Activated CD4-positive, alpha-beta T cell treated with anti-CD3 and anti-CD28 coated beads, Interleukin-2, amount 10 ng/mL, durations not matched to agents 24 days and 14 days (primary cell): ENCODE data around the gene MIA. TPM values are rescaled to one million over a fixed set of nuclear protein-coding genes. Genes with fewer than 3 reads are reported as not detected.

ENCODE experiments used
- DNase-seq: peaks from one replicate; pipeline ENCODE4 v3.0.0; 2022
- H3K27ac Mint-ChIP-seq: one replicate; pipeline ENCODE4 v1.8.0; 2022; ENCODE audit warnings: mild to moderate bottlenecking, mixed read lengths
- H3K27me3 Mint-ChIP-seq: one replicate; pipeline ENCODE4 v1.8.0; 2022; ENCODE audit warnings: mixed read lengths
- H3K36me3 Mint-ChIP-seq: one replicate; pipeline ENCODE4 v1.8.0; 2022; ENCODE audit warnings: low read depth, mild to moderate bottlenecking, mixed read lengths
- H3K4me1 Mint-ChIP-seq: one replicate; pipeline ENCODE4 v1.8.0; 2021; ENCODE audit warnings: mixed read lengths
- H3K4me3 Mint-ChIP-seq: one replicate; pipeline ENCODE4 v1.8.0; 2022; ENCODE audit warnings: mild to moderate bottlenecking, moderate library complexity, mixed read lengths
- H3K9me3 Mint-ChIP-seq: one replicate; pipeline ENCODE4 v1.8.0; 2021; ENCODE audit warnings: mixed read lengths
- intact Hi-C: fragments of 100-400 bp; cut with micrococcal nuclease; formaldehyde crosslinking; loops from one replicate; pipeline ENCODE4 v1.15.1; 2023
- total RNA-seq: library from RNA; stranded (reverse); gene quantifications from 2 replicates; pipeline ENCODE4 v1.2.3, GENCODE V29; 2022

The MIA gene
- total RNA-seq, 1 donor from 2014 or later = 0.56 TPM

DNA sequence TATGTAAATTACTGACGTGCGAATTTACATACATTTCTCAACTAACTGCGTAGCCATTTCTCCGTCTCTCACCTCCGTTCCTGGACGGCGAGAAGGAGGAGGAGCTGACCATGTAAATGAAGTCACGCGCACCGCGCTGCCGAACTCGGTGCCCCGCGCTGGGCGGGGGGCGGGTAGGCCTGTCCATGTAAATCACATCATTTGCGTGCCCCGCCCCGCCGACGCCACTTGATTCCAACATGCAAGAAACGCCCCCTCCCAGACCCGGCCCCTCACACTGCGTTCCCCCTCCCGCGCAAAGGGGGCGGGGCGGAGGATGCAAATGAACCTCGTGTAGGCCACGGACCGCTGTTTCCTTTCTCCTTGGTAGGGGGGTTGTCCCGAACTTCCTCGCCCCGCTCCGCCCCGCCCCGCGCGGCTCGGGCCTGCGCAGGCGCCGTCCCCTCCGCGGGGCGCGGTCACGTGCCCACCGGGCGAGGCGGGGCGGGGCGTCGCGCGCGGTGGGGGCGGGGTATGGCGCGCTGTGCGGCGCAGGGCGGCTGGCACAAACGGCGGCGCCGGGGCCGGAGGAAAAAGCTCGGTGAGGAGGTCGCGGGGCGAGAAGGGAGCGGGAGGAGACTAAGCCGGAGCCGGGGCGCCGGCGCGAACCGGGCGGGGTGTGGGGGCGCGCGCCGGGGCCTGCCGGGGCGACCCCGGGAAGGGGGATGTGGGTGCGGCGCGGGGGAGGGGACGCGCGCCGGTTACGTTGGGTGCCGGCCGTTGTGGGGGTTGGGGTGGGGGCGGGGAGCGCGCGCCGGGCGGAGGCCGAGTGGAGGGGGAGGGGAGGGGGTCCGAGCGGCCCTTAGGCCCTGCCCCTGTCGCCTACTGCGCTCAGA lies 23.6 kb downstream of the MIA start, which contains the start of gene EGLN2:
Gene EGLN2, plus strand, starts transcription at position 509 of the 875 bp plus-strand sequence. CDS start 1,382 bp downstream, outside the sequence.
- peaks cover 56% of the 10 kb centered on the region for H3K4me1 Mint-ChIP-seq
- peak; percentile 100 for DNase-seq
- H3K27ac Mint-ChIP-seq = peak within 1 kb of the TSS; percentile 95
- no peaks in the 10 kb centered on the region for H3K27me3 Mint-ChIP-seq
- intact Hi-C loops = loop anchor here (1.0 to 2.0 kb wide), 3 partner anchors 21 to 84 kb away; partner anchors contain the start of genes ACTMAP, RAB4B and SNRPA
- H3K4me3 Mint-ChIP-seq = peak within 1 kb of the TSS; percentile 91
- peaks cover 35% of the 10 kb centered on the region for H3K36me3 Mint-ChIP-seq
- H3K9me3 Mint-ChIP-seq = no peaks in the 10 kb centered on the region

DNA sequence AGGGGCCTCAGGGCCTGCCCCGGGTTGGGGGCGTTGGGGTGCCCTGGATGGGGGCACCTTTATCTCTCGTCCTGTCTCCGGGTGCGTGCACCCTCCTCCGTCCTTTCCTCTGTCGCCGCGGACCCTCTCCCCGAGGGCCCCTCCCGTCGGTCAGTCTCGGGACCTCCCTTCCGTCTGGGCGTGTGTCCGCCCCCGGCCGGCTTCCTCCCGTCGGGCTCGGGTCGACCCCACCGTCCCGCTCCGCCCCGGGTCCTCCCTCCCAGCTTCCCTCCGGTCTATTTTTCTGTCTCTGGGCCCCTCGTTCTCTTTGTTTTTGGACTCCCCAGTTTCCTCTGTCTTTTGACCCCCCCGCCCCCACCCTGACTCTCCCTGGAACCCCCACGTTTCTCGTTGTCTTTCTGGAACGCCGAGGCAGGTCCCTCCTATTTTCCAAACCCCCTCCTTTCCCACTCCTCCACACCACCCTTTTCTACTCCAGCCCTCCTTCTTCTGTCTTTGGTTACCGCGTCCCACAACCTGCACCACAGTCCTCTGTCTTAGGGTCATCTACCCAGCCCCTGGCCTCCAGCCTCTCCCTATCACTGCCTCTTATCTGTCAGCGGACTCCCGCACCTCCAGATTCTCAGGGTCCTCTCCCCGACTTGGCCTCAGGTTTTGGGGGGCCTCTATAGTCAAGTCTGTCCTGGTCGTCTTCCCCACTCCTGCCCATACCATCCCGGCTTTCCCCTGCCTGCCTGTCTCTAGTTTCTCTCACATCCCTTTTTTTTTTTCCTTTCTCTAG lies 24.4 kb downstream of the MIA start:
- intact Hi-C loops = loop anchor here (2.0 kb wide), 1 partner anchor 49 kb away; the partner anchor contains the start of genes ACTMAP and SNRPA
- no peaks in the 10 kb centered on the region for H3K9me3 Mint-ChIP-seq
- peak; percentile 83 for DNase-seq
- peaks cover 64% of the 10 kb centered on the region for H3K4me1 Mint-ChIP-seq
- H3K27ac Mint-ChIP-seq = peak overlapping the region; percentile 79
- H3K36me3 Mint-ChIP-seq = peaks cover 43% of the 10 kb centered on the region
- peak overlapping the region; percentile 91 for H3K4me3 Mint-ChIP-seq
- H3K27me3 Mint-ChIP-seq = no peaks in the 10 kb centered on the region

DNA sequence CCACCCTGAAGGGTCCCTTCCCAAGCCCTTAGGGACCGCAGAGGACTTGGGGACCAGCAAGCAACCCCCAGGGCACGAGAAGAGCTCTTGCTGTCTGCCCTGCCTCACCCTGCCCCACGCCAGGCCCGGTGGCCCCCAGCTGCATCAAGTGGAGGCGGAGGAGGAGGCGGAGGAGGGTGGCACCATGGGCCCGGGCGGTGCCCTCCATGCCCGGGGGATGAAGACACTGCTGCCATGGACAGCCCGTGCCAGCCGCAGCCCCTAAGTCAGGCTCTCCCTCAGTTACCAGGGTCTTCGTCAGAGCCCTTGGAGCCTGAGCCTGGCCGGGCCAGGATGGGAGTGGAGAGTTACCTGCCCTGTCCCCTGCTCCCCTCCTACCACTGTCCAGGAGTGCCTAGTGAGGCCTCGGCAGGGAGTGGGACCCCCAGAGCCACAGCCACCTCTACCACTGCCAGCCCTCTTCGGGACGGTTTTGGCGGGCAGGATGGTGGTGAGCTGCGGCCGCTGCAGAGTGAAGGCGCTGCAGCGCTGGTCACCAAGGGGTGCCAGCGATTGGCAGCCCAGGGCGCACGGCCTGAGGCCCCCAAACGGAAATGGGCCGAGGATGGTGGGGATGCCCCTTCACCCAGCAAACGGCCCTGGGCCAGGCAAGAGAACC lies 25.1 kb downstream of the MIA start:
- peaks cover 71% of the 10 kb centered on the region for H3K4me1 Mint-ChIP-seq

DNA sequence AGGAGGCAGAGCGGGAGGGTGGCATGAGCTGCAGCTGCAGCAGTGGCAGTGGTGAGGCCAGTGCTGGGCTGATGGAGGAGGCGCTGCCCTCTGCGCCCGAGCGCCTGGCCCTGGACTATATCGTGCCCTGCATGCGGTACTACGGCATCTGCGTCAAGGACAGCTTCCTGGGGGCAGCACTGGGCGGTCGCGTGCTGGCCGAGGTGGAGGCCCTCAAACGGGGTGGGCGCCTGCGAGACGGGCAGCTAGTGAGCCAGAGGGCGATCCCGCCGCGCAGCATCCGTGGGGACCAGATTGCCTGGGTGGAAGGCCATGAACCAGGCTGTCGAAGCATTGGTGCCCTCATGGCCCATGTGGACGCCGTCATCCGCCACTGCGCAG lies 25.7 kb downstream of the MIA start:
- intact Hi-C loops = no loop called here

More for the DNA sequence above, 25.1 kb downstream of the MIA start:
- H3K27me3 Mint-ChIP-seq = no peaks in the 10 kb centered on the region
- peak overlapping the region; percentile 79 for H3K27ac Mint-ChIP-seq
- no peaks in the 10 kb centered on the region for H3K9me3 Mint-ChIP-seq
- peak; percentile 68 for DNase-seq
- peaks cover 46% of the 10 kb centered on the region for H3K36me3 Mint-ChIP-seq
- intact Hi-C loops = no loop called here
- H3K4me3 Mint-ChIP-seq = peak overlapping the region; percentile 91

DNA sequence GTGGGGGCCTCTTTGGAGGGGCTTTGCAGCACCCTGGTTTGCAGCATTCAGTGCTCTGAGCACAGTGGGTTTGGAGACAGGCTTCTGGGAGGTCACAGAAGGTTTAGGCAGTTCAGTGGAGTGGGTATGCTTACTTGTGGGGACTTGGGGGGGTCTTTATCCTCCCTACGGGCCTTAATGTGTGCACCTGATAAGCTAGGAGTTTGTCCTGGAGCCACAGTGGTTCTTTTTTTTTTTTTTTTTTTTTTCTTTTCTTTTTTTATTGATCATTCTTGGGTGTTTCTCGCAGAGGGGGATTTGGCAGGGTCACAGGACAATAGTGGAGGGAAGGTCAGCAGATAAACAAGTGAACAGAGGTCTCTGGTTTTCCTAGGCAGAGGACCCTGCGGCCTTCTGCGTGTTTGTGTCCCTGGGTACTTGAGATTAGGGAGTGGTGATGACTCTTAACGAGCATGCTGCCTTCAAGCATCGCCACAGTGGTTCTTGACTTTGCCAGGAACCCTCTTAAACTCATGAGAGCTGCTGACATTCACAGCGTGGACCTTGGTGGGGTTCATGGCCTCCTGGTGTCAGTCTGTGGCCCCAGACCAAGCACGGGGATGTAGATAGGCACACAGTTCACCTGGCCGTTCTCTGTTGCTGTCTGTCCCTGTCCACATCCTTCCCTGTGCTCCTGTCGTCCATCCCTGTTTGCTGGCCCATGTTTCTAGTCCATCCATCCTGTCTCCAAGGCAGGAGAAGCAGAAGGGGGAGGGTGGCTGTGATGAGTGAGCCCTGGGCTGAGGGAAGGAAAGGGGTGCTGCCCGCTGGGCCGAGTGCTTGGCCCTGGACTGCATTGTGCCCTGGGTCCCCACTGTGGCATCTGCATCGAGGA lies 26.3 kb downstream of the MIA start:
- peak overlapping the region; percentile 92 for H3K27ac Mint-ChIP-seq
- intact Hi-C loops = no loop called here
- H3K4me1 Mint-ChIP-seq = peaks cover 79% of the 10 kb centered on the region
- no peaks in the 10 kb centered on the region for H3K27me3 Mint-ChIP-seq
- peak overlapping the region; percentile 91 for H3K4me3 Mint-ChIP-seq
- no peak for DNase-seq
- peaks cover 44% of the 10 kb centered on the region for H3K36me3 Mint-ChIP-seq
- no peaks in the 10 kb centered on the region for H3K9me3 Mint-ChIP-seq

More for the DNA sequence above, 25.7 kb downstream of the MIA start:
- peak overlapping the region; percentile 91 for H3K4me3 Mint-ChIP-seq
- H3K36me3 Mint-ChIP-seq = peaks cover 46% of the 10 kb centered on the region
- peaks cover 77% of the 10 kb centered on the region for H3K4me1 Mint-ChIP-seq
- H3K9me3 Mint-ChIP-seq = no peaks in the 10 kb centered on the region
- H3K27me3 Mint-ChIP-seq = no peaks in the 10 kb centered on the region
- no peak overlapping the region for H3K27ac Mint-ChIP-seq
- peak; percentile 64 for DNase-seq

DNA sequence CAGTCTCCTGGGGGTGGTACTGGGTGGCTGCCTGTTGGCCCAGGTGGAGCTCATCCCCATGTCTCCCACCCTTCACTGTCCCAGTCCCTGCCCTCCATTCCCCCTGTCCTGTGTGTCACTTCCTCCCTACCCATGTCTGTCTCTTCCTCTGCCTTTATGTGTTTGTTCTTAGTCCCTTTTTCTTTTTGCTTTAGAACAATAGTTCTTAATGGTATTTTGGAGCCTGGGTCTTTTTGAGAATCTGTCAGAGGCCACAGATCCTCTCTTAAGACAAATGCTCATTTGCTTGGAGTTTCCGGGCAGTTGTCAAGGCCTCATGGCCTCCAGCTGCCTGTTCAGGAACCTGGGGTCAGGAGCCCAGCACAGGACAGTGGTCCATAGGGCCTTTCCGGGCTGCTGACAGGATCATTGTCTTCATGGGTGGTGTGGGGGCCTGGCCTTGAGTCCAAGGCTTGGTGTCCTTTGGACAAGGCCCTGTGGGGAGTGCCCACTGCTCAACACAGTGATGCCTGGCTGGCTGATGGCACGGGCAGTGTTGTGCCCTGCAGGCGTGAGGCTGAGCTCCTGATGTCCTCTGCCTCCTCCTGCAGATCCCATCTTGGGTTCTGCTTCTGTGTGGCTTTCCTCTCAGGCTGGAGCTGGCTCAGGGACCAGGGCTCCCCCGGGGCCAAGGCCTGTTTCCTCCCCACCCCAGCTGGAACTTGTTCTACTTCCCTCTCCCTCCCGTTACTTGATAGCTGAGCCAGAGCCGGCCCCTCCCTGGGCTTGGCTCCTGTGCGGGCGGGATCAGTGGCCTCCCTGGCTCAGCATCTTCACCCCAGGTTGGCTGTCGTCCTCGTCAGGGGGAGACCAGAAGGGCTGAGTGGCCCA lies 27.2 kb downstream of the MIA start:
- intact Hi-C loops = no loop called here
- DNase-seq = peak; percentile 66
- no peaks in the 10 kb centered on the region for H3K9me3 Mint-ChIP-seq
- H3K27ac Mint-ChIP-seq = peak overlapping the region; percentile 92
- H3K27me3 Mint-ChIP-seq = no peaks in the 10 kb centered on the region
- peaks cover 80% of the 10 kb centered on the region for H3K4me1 Mint-ChIP-seq
- H3K4me3 Mint-ChIP-seq = peak overlapping the region; percentile 91
- peaks cover 49% of the 10 kb centered on the region for H3K36me3 Mint-ChIP-seq

DNA sequence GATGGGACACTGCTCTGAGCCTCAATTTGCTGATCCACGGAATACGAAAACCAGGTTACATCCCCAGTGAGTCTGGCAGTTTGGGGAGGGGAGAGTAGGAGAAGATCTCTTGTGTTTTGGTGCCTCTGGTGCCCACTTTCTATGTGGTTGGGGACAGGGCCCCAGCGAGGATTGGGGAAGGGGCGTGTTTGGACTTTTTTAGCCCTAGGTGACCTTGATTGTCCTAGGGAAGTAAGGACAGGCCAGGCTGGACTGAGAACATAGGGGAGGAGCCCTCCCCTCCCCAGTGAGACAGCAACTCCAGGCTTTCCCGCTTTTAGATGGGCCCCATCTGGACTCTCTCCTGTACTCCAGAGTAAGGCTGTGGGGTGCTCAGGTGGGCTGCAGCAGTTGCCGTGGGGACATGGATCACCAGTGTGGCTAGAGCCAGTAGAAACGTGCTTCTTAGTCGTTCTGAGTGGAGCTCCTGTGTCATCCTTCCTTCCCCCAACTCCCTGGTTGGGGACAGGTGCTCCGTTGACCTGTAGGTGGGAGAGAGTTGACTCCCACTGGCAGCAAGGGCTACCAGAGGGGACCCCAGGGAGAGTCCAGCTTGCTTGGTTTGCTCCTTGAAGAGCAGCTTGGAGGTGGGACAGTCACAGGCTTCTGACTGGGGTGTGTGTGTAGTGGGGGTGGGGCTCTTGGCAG lies 28.0 kb downstream of the MIA start:
- Mint-ChIP-seq H3K9me3 (no peaks in the 10 kb centered on the region), H3K27ac (peak overlapping the region; percentile 92), H3K36me3 (peaks cover 56% of the 10 kb centered on the region), H3K27me3 (no peaks in the 10 kb centered on the region), H3K4me1 (peaks cover 78% of the 10 kb centered on the region), H3K4me3 (peak overlapping the region; percentile 91)
- DNase-seq = peak; percentile 64
- intact Hi-C loops = no loop called here

DNA sequence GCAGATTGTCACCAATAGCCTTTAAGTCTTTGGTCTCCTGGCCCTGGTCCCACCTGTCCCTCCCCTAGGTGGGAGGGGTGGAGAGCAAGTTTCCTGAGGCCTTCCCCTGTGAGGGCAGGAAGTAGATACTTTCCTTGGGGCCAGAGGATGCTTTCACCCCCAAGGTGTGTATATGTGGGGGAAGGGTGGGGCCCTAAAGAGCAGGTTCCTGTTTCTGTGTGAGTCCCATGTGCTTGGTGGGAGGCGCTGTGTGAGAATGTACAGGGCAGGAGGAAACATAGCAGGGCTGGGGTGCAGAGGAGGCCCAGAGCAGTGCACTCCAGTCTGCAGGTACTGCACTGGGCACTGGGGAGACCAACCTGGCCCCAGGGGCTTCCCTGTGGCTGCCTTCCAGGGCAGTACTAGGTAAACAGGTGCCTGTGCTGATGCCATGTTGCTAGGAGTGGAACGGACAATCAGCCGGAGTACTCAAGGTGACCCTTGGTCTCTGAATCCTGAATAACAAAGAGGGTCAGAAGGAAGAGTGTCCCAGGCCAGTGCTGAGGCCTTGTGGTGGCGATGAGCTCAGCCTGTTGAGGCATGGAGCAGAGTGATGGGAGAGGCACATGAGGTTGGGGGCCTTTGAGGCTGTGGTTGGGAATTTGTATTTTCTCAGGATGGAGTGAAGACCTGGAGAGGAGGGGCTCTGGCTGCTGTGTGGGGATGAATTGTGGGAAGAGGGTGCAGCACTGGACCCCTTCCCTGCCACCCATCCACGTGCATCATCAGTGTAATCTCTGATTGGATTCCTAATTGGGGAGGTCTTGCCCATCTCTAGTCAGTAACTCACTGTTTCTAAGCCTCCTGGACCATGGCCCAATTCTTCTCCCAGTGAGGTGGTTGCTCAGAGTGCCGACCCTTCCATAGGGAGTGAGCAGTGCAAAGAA lies 28.8 kb downstream of the MIA start:
- no peaks in the 10 kb centered on the region for H3K9me3 Mint-ChIP-seq

DNA sequence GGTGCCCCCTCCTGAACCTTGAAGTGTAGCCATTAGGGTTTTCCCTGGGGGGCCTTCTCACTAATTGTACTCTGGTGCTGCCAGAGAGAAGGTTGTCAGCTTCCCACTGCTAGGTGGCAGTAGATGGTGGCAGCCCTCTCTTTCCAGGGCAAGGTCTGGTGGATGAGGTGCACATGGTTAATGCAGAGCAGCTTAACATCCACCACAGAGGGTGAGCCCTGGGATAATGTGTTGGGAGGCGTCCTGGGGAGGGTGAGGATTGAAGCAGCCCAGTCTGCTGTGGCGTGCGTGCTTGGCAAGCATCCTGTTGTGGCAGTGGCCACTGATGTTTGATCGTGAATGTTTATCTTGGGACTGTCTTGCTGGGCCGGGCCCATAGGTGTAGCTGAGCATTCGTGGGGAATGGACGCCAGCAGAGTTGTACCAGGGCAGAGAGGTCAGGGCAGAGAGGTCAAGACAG lies 29.5 kb downstream of the MIA start:
- Mint-ChIP-seq H3K4me1 (peaks cover 75% of the 10 kb centered on the region), H3K9me3 (no peaks in the 10 kb centered on the region), H3K36me3 (peaks cover 58% of the 10 kb centered on the region), H3K27me3 (no peaks in the 10 kb centered on the region), H3K4me3 (peak overlapping the region; percentile 91), H3K27ac (peak overlapping the region; percentile 92)
- intact Hi-C loops = no loop called here
- DNase-seq = peak; percentile 69

More for the DNA sequence above, 28.8 kb downstream of the MIA start:
- Mint-ChIP-seq H3K27me3 (no peaks in the 10 kb centered on the region), H3K36me3 (peaks cover 57% of the 10 kb centered on the region), H3K27ac (peak overlapping the region; percentile 92), H3K4me1 (peaks cover 74% of the 10 kb centered on the region), H3K4me3 (peak overlapping the region; percentile 91)
- intact Hi-C loops = no loop called here
- peak; percentile 91 for DNase-seq

DNA sequence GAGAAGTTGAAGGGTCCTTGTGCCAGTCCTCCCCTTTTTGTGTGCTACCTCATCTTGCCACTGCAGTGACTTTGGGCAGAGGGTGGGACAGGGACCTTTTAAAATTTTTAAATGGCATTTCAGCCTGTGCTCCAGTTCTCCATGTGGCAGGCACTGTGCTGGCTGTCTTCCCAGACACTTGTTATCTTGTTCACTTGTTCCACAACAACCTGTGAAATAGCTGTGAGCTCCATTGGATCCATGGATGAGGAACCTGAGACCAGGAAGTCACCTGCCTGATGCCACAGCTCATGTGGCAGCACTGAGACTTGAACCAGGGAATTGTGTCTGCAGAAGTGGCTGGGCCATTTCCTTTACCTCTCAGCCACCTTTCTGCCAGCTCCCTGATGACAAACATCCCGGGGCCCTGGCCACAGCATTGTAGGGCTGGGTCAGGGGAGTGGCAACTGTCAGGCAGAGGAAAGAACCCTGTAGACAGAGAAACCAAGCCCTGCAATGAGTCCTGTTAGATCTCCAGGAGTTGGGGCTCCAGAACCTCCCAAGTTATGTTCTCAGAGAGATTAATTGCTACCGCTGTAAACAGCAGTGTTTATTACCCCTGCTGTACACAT lies 30.0 kb downstream of the MIA start:
- H3K27me3 Mint-ChIP-seq = no peaks in the 10 kb centered on the region
- H3K9me3 Mint-ChIP-seq = no peaks in the 10 kb centered on the region
- DNase-seq = peak; percentile 86
- intact Hi-C loops = no loop called here
- peak overlapping the region; percentile 91 for H3K4me3 Mint-ChIP-seq
- peaks cover 57% of the 10 kb centered on the region for H3K36me3 Mint-ChIP-seq
- H3K27ac Mint-ChIP-seq = peak overlapping the region; percentile 92
- H3K4me1 Mint-ChIP-seq = peaks cover 76% of the 10 kb centered on the region
